Smooth muscle cell (in vitro differentiated cells): Measurements from ENCODE around the gene GPRC5A. TPM values are rescaled to one million over a fixed set of nuclear protein-coding genes. Genes with fewer than 3 reads are reported as not detected.

Experiments used
- DNase-seq: peaks from one replicate; lab custom pipeline; 2025; ENCODE audit not compliant: unreplicated experiment; lab: John Stamatoyannopoulos, UW
- H2AFZ ChIP-seq: fragments of 200-600 bp; sonication (generic); 2 replicates; pipeline ENCODE4 v1.6.0; 2016; ENCODE audit warnings: antibody characterized with exemption, low read depth, mild to moderate bottlenecking
- H3F3A ChIP-seq: fragments of 200-600 bp; sonication (generic); 2 replicates; pipeline ENCODE4 v1.6.0; 2017; ENCODE audit warnings: antibody characterized with exemption, low read depth
- H3K27ac ChIP-seq: fragments of 200-600 bp; sonication (generic); 2 replicates; pipeline ENCODE4 v1.5.1; 2016; ENCODE audit warnings: low read depth, mild to moderate bottlenecking
- H3K27me3 ChIP-seq: fragments of 200-600 bp; sonication (generic); 2 replicates; pipeline ENCODE4 v1.6.1; 2016; ENCODE audit warnings: low read depth, mild to moderate bottlenecking
- H3K36me3 ChIP-seq: fragments of 200-600 bp; sonication (generic); 2 replicates; pipeline ENCODE4 v1.5.1; 2016; ENCODE audit warnings: low read depth
- H3K4me1 ChIP-seq: fragments of 200-600 bp; sonication (generic); 2 replicates; pipeline ENCODE4 v1.5.1; 2016; ENCODE audit warnings: low read depth
- H3K4me2 ChIP-seq: fragments of 200-600 bp; sonication (generic); 2 replicates; pipeline ENCODE4 v1.6.0; 2016; ENCODE audit warnings: mild to moderate bottlenecking
- H3K4me3 ChIP-seq: fragments of 200-600 bp; sonication (generic); 2 replicates; pipeline ENCODE4 v1.5.1; 2016; ENCODE audit warnings: mild to moderate bottlenecking
- H3K79me2 ChIP-seq: fragments of 200-600 bp; sonication (generic); 2 replicates; pipeline ENCODE4 v1.6.0; 2016; ENCODE audit warnings: low read depth, mild to moderate bottlenecking
- H3K9ac ChIP-seq: fragments of 200-600 bp; sonication (generic); 2 replicates; pipeline ENCODE4 v1.6.0; 2016; ENCODE audit warnings: low read depth
- H3K9me3 ChIP-seq: fragments of 200-600 bp; sonication (generic); replicated peaks from 2 replicates; pipeline ENCODE4 v1.5.1; 2016; ENCODE audit warnings: low read depth
- H4K20me1 ChIP-seq: fragments of 200-600 bp; sonication (generic); 2 replicates; pipeline ENCODE4 v1.6.0; 2016; ENCODE audit warnings: low read depth
- CTCF ChIP-seq: fragments of 200-600 bp; sonication (generic); IDR thresholded peaks from 2 replicates; pipeline ENCODE4 v1.5.1; 2017; ENCODE audit warnings: borderline replicate concordance, mild to moderate bottlenecking, antibody characterized with exemption; ENCODE audit not compliant: insufficient read depth, poor library complexity, severe bottlenecking
- WGBS: methylation state at CpG from one replicate; pipeline ENCODE4 v1.1.7; 2016; ENCODE audit warnings: low lambda C conversion rate; 5-methylcytosine and 5-hydroxymethylcytosine counted together
- polyA plus RNA-seq: library from polyadenylated mRNA; unstranded; fragments of >200 nt; fragmentation: Nextera tagmentation; extraction: Ambion mirVana; gene quantifications from 2 replicates; pipeline ENCODE4 v1.2.1, GENCODE V29; 2016
- total RNA-seq: library from RNA; depleted of rRNA; stranded (reverse); fragments of >200 nt; gene quantifications from 2 replicates; pipeline ENCODE4 v1.2.3, GENCODE V29; 2014

GPRC5A gene
- total and polyA plus RNA-seq, 2 experiments from 2014 or later = 13.6 to 39.2 TPM

DNA sequence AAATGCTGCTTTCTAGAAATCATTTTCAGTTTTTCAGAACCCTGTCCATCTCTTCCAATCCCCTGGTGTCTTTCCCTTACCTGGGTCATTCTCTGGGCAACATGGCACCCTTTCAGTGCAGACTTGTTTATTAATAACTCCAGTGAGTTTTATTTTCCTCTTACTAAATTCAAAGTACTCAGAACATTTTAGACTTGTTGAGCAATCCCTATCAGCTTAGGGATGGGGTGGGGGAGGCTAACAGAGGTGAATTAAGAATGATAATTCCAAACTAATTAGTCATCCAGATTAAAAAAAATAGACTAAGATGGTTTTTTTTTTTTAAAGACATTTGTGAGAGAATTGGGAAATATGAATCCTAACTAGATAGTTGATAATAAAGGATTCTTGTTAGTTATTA, 10.7 kb downstream of the GPRC5A start:
- Histone ChIP-seq H2AFZ (no peak overlapping the region), H3K27ac (peak overlapping the region; percentile 99), H3K79me2 (no peaks in the 10 kb centered on the region), H4K20me1 (no peaks in the 10 kb centered on the region), H3K27me3 (no peaks in the 10 kb centered on the region), H3F3A (peaks cover 15% of the 10 kb centered on the region), H3K9me3 (no peaks in the 10 kb centered on the region), H3K4me2 (peak overlapping the region; percentile 79), H3K4me3 (peak overlapping the region; percentile 22), H3K36me3 (no peaks in the 10 kb centered on the region), H3K9ac (peak overlapping the region; percentile 94), H3K4me1 (peaks cover 11% of the 10 kb centered on the region)
- no peak for TF ChIP-seq CTCF
- DNase-seq = no peak

GRCh38 chr12:12903642-12904609, 12.6 kb downstream of the GPRC5A start:
- Histone ChIP-seq H3K27me3 (no peaks in the 10 kb centered on the region), H3K79me2 (no peaks in the 10 kb centered on the region), H3K27ac (peak overlapping the region; percentile 99), H2AFZ (no peak overlapping the region), H3K4me2 (peak overlapping the region; percentile 4), H3K36me3 (no peaks in the 10 kb centered on the region), H3K9ac (no peak overlapping the region), H4K20me1 (no peaks in the 10 kb centered on the region), H3K4me3 (no peak overlapping the region), H3K9me3 (no peaks in the 10 kb centered on the region), H3K4me1 (peaks cover 11% of the 10 kb centered on the region), H3F3A (peaks cover 14% of the 10 kb centered on the region)
- 80% methylated on average over 14 of the region's 14 CpGs for WGBS
- no peak for TF ChIP-seq CTCF
- DNase-seq = no peak

DNA sequence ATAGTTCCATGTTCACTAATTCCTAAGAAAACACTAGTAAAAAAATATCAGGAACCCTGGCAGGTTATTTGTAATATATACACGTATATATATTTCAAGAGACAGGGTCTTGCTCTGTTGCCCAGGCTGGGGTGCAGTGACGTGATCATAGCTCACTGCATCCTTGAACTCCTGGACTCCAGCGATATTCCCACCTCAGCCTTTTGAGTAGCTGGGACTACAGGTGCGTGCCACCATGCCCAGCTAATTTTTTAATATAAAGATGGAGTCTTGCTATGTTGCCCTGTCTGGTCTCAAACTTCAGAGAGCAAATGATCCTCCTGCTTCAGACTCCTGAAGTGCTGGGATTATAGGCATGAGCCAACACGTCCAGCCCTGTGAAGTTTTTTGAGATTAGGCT, 16.2 kb downstream of the GPRC5A start:
- 93% methylated on average over 5 of the region's 5 CpGs for WGBS
- no peaks in the 10 kb centered on the region for H3K9me3 ChIP-seq
- no peak overlapping the region for H3K4me3 ChIP-seq
- TF ChIP-seq CTCF = no peak
- no peak overlapping the region for H2AFZ ChIP-seq
- no peaks in the 10 kb centered on the region for H3K4me1 ChIP-seq
- no peak overlapping the region for H3K4me2 ChIP-seq
- peaks cover 11% of the 10 kb centered on the region for H3F3A ChIP-seq
- H3K27ac ChIP-seq = no peak overlapping the region
- H4K20me1 ChIP-seq = no peaks in the 10 kb centered on the region
- no peaks in the 10 kb centered on the region for H3K27me3 ChIP-seq
- no peak overlapping the region for H3K9ac ChIP-seq
- peaks cover 3% of the 10 kb centered on the region for H3K79me2 ChIP-seq
- DNase-seq = no peak
- H3K36me3 ChIP-seq = no peaks in the 10 kb centered on the region
